ENCODE results near the gene PSMC2. TPM values are rescaled to one million over a fixed set of nuclear protein-coding genes. Genes with fewer than 3 reads are reported as not detected.
A peak's percentile ranks its signal among the peaks of the same experiment; 100 is the strongest.

The PSMC2 gene
- total and polyA plus RNA-seq, 2 of the 4 experiments (the other 2 are of a cell fraction) = 184 to 311 TPM

GRCh38 chr7:103343758-103344452 lies 3.5 kb upstream of the PSMC2 start:
- peaks cover 9% of the 10 kb centered on the region for H3K36me3 ChIP-seq (ENCODE audit: control insufficient read depth, insufficient read depth, low read length)
- WGBS, 2 experiments (ENCODE audit: extremely low coverage in 2 of 2, insufficient read length in 1 of 2) = 7% methylated on average over 3 of the region's 26 CpGs; no CpG with 5 or more reads in 1 of the 2 experiments
- no peaks in the 10 kb centered on the region for H3K27me3 ChIP-seq (ENCODE audit: control insufficient read depth, insufficient read depth, low read length)
- H2AK5ac ChIP-seq (ENCODE audit: low read depth, low read length) = peak overlapping the region; percentile 46
- H3K79me1 ChIP-seq (ENCODE audit: low read depth in 1 of 2, low read length in 2 of 2) = peaks cover 3 to 11% of the 10 kb centered on the region in 2 experiments; a peak in 3 of 4 replicates
- H3K27ac ChIP-seq (ENCODE audit: insufficient read depth, low read length) = peak overlapping the region; percentile 85
- H3K4me3 ChIP-seq (ENCODE audit: insufficient read depth, low read depth, low read length) = peak overlapping the region; percentile 89
- H2AFZ ChIP-seq (replicated peaks; ENCODE audit: low read length, poor library complexity) = peak overlapping the region; percentile 97
- peak overlapping the region; percentile 23; the same call in 1 of the 2 replicates for H3K18ac ChIP-seq (ENCODE audit: low read depth, low read length)
- dilution Hi-C loops (cut with HindIII; ENCODE audit: low sequenced_read_pairs, unreplicated experiment) (no loop called here), in situ Hi-C loops (cut with MboI; ENCODE audit: low sequenced_read_pairs) (no loop called here), intact Hi-C loops (cut with micrococcal nuclease) (no loop called here)
- H3K4ac ChIP-seq (ENCODE audit: low read depth, low read length) = peak overlapping the region; percentile 76
- peaks cover 2% of the 10 kb centered on the region for H3K4me1 ChIP-seq (ENCODE audit: control insufficient read depth, insufficient read depth, low read length)
- peak overlapping the region; percentile 82 for H4K5ac ChIP-seq (ENCODE audit: low read depth, low read length)
- TF ChIP-seq ELK1 (IDR thresholded peaks at IDR 0.05; ENCODE audit: borderline replicate concordance, low read depth, low read length) = no peak
- peak; percentile 37; the same call in 1 of the 2 replicates for TF ChIP-seq USF2 (IDR thresholded peaks at IDR 0.05; ENCODE audit: low read depth, low read length)
- TF ChIP-seq NFE2L2 (IDR thresholded peaks at IDR 0.05; ENCODE audit: low read depth, low read length) = no peak
- TF ChIP-seq MAZ (IDR thresholded peaks at IDR 0.05; ENCODE audit: borderline replicate concordance, low read depth, low read length) = no peak
- TF ChIP-seq RCOR1 (IDR thresholded peaks at IDR 0.05; ENCODE audit: insufficient replicate concordance, low read length) = no peak
- TF ChIP-seq RAD21 (IDR thresholded peaks at IDR 0.05; ENCODE audit: low read length) = no peak
- peak; percentile 50; the same call in 1 of the 2 replicates for TF ChIP-seq MXI1 (IDR thresholded peaks at IDR 0.05; ENCODE audit: borderline replicate concordance, low read depth, low read length)
- peak; percentile 2; the same call in 1 of the 2 replicates for TF ChIP-seq BHLHE40 (IDR thresholded peaks at IDR 0.05; ENCODE audit: low read depth, low read length)
- no peak for TF ChIP-seq RFX5 (IDR thresholded peaks at IDR 0.05; ENCODE audit: low read depth, low read length)
- TF ChIP-seq CHD1 (IDR thresholded peaks at IDR 0.05; ENCODE audit: low read depth, low read length) = no peak
- TF ChIP-seq MAFK (IDR thresholded peaks at IDR 0.05; ENCODE audit: low read depth, low read length) = no peak
- TF ChIP-seq CTCF (conservative IDR thresholded peaks at IDR 0.05; ENCODE audit: low read depth, low read length) = no peak
- no peak for TF ChIP-seq CEBPB (IDR thresholded peaks at IDR 0.05; ENCODE audit: low read depth, low read length)
- no peak; the same call in 1 of the 2 replicates for TF ChIP-seq POLR2A (IDR thresholded peaks at IDR 0.05; ENCODE audit: low read depth, low read length)
- ChIA-PET CTCF (no interaction called here), POLR2A (ENCODE audit: unreplicated experiment) (no interaction called here)
- H3K14ac ChIP-seq (replicated peaks; ENCODE audit: low read depth, low read length) = peak overlapping the region; percentile 51
- H3K9me1 ChIP-seq (ENCODE audit: insufficient read depth, low read length) = no peaks in the 10 kb centered on the region
- H3K56ac ChIP-seq (ENCODE audit: extremely low read depth, insufficient read depth, low read length) = peak overlapping the region; percentile 57
- DNase-seq (peak; percentile 34), ATAC-seq (ENCODE audit: low read depth) (peak; percentile 48)
- H3K9ac ChIP-seq (ENCODE audit: low read depth, low read length) = peak overlapping the region; percentile 91
- H3K4me2 ChIP-seq (ENCODE audit: low read depth, low read length) = peak overlapping the region; percentile 97
- H2BK5ac ChIP-seq (ENCODE audit: low read depth, low read length, poor library complexity, severe bottlenecking) = peak overlapping the region; percentile 80
- H2BK20ac ChIP-seq (ENCODE audit: low read depth, low read length) = no peak overlapping the region
- H3K23ac ChIP-seq (ENCODE audit: low read depth, low read length) = peak overlapping the region; percentile 74
- H4K20me1 ChIP-seq (ENCODE audit: insufficient read depth, low read length) = peaks cover 3% of the 10 kb centered on the region; the same call in 1 of the 2 replicates
- 0 out of 2 replicates have a peak overlapping the region, but pooled peaks have one; percentile 24 for H2BK120ac ChIP-seq (ENCODE audit: low read depth, low read length)
- BruUV-seq (replicated peaks) = TSS peak; percentile 71
- H4K8ac ChIP-seq (ENCODE audit: low read depth in 2 of 2, low read length in 2 of 2) = peak overlapping the region; percentile 32 to 68; a peak in 3 of 4 replicates
- no peaks in the 10 kb centered on the region for H3K9me3 ChIP-seq (ENCODE audit: control insufficient read depth, insufficient read depth, low read length)
- peak overlapping the region; percentile 65; the same call in 1 of the 2 replicates for H4K91ac ChIP-seq (ENCODE audit: insufficient read depth, low read depth, low read length)
- peak overlapping the region; percentile 12 for H2AK9ac ChIP-seq (replicated peaks; ENCODE audit: low read depth, low read length, poor library complexity)
- no peak overlapping the region for H2BK15ac ChIP-seq (ENCODE audit: low read depth, low read length)

All from IMR-90 (cell line).